Liver (tissue), 9 donors: ENCODE measurements around the gene CES1. TPM values are rescaled to one million over a fixed set of nuclear protein-coding genes. Genes with fewer than 3 reads are reported as not detected.

Experiments used
- DNase-seq: peaks from one replicate; pipeline ENCODE4 v3.0.0-alpha.2; 2017; ENCODE audit warnings: low spot score
- H3K27ac ChIP-seq, 2 donors: one replicate each; pipeline ENCODE4 v1.7.0; 2013; ENCODE audit warnings: inconsistent platforms in 2 of 2, low read length in 2 of 2, control low read depth in 1 of 2, low read depth in 1 of 2, mild to moderate bottlenecking in 1 of 2
- H3K27me3 ChIP-seq, 4 donors: one replicate each; pipeline versions ENCODE4 v1.6.1 to v1.7.0; 2013; ENCODE audit warnings: low read length in 3 of 4, inconsistent platforms in 1 of 4, mild to moderate bottlenecking in 1 of 4, moderate library complexity in 1 of 4; ENCODE audit not compliant: control insufficient read depth in 4 of 4, insufficient read depth in 4 of 4
- H3K36me3 ChIP-seq, 4 donors: one replicate each; pipeline versions ENCODE4 v1.6.1 to v1.7.0; 2013; ENCODE audit warnings: low read length in 3 of 4, mild to moderate bottlenecking in 3 of 4, low read depth in 1 of 4, moderate library complexity in 1 of 4; ENCODE audit not compliant: control insufficient read depth in 4 of 4, insufficient read depth in 3 of 4
- H3K4me1 ChIP-seq, 4 donors: one replicate each; pipeline versions ENCODE4 v1.6.1 to v1.7.0; 2013; ENCODE audit warnings: low read length in 3 of 4, mild to moderate bottlenecking in 3 of 4, moderate library complexity in 1 of 4; ENCODE audit not compliant: control insufficient read depth in 4 of 4, insufficient read depth in 4 of 4
- H3K4me3 ChIP-seq, 3 donors: one replicate each; pipeline versions ENCODE4 v1.6.1 to v1.7.0; 2013; ENCODE audit warnings: low read length in 3 of 3, control low read depth in 1 of 3, low read depth in 1 of 3, mild to moderate bottlenecking in 1 of 3
- H3K9ac ChIP-seq, 2 donors: one replicate each; pipeline ENCODE4 v1.7.0; 2013; ENCODE audit warnings: low read length in 2 of 2, mild to moderate bottlenecking in 2 of 2, moderate library complexity in 2 of 2, control low read depth in 1 of 2, low read depth in 1 of 2
- H3K9me3 ChIP-seq, 4 donors: one replicate each; pipeline versions ENCODE4 v1.6.1 to v1.7.0; 2013; ENCODE audit warnings: low read length in 3 of 4; ENCODE audit not compliant: control insufficient read depth in 4 of 4
- EGR1 ChIP-seq, 2 donors: IDR thresholded peaks; 2 replicates each; pipeline ENCODE4 v1.6.1; 2016 to 2018; ENCODE audit warnings: antibody characterized with exemption in 2 of 2, low read depth in 2 of 2
- FOXA1 ChIP-seq: IDR thresholded peaks from 2 replicates; pipeline ENCODE4 v1.6.1; 2016; ENCODE audit warnings: antibody characterized with exemption
- FOXA2 ChIP-seq: IDR thresholded peaks from 2 replicates; pipeline ENCODE4 v1.6.1; 2016; ENCODE audit warnings: antibody characterized with exemption
- GABPA ChIP-seq, 2 donors: IDR thresholded peaks in 1 of 2; conservative IDR thresholded peaks in 1 of 2; 2 replicates each; pipeline ENCODE4 v1.6.1; 2016; ENCODE audit warnings: antibody characterized with exemption in 2 of 2, mild to moderate bottlenecking in 1 of 2, moderate library complexity in 1 of 2
- HNF4A ChIP-seq, 2 donors: conservative IDR thresholded peaks; 2 replicates each; pipeline ENCODE4 v1.6.1; 2016; ENCODE audit warnings: antibody characterized with exemption in 2 of 2, mild to moderate bottlenecking in 2 of 2
- HNF4G ChIP-seq: IDR thresholded peaks from 2 replicates; pipeline ENCODE4 v1.6.1; 2016; ENCODE audit warnings: antibody characterized with exemption
- JUND ChIP-seq, 2 donors: IDR thresholded peaks; 2 replicates each; pipeline ENCODE4 v1.6.1; 2016; ENCODE audit warnings: antibody characterized with exemption in 2 of 2
- NR2F2 ChIP-seq: IDR thresholded peaks from 2 replicates; pipeline ENCODE4 v1.6.1; 2016; ENCODE audit warnings: antibody characterized with exemption
- RAD21 ChIP-seq, 2 donors: IDR thresholded peaks; 2 replicates each; pipeline ENCODE4 v1.6.1; 2016; ENCODE audit warnings: antibody characterized with exemption in 2 of 2, mild to moderate bottlenecking in 2 of 2
- RXRA ChIP-seq, 2 donors: IDR thresholded peaks; 2 replicates each; pipeline ENCODE4 v1.6.1; 2017 to 2018; ENCODE audit warnings: antibody characterized with exemption in 2 of 2, mild to moderate bottlenecking in 1 of 2
- SP1 ChIP-seq: IDR thresholded peaks from 2 replicates; pipeline ENCODE4 v1.6.1; 2018; ENCODE audit warnings: antibody characterized with exemption, mild to moderate bottlenecking
- TAF1 ChIP-seq: conservative IDR thresholded peaks from 2 replicates; pipeline ENCODE4 v1.6.1; 2016; ENCODE audit warnings: antibody characterized with exemption, mild to moderate bottlenecking
- YY1 ChIP-seq: IDR thresholded peaks from 2 replicates; pipeline ENCODE4 v1.6.1; 2016; ENCODE audit warnings: antibody characterized with exemption, mild to moderate bottlenecking
- WGBS: extraction: QIAGEN DNeasy Blood & Tissue Kit; methylation state at CpG from one replicate; pipeline ENCODE4 v1.1.7; 2013; 5-methylcytosine and 5-hydroxymethylcytosine counted together
- polyA plus RNA-seq, 2 donors: library from polyadenylated mRNA; stranded (reverse) in 1 of 2; unstranded in 1 of 2; fragments of 200-250 nt in 1 of 2; fragments of >200 nt in 1 of 2; fragmentation: Nextera tagmentation in 1 of 2; extraction: Ambion mirVana in 1 of 2; gene quantifications; one replicate each; pipeline versions ENCODE4 v1.2.1 to v1.2.3, GENCODE V29; 2013 to 2015
- total RNA-seq, 2 donors: library from RNA; depleted of rRNA; stranded (reverse); fragments of >200 nt; gene quantifications; one replicate each; pipeline ENCODE4 v1.2.3, GENCODE V29; 2014
- TF ChIP-seq, protein P1 (sequence below): IDR thresholded peaks from 2 replicates; pipeline ENCODE4 v1.6.1; 2016; ENCODE audit warnings: antibody characterized with exemption
- TF ChIP-seq, protein P2 (sequence below): IDR thresholded peaks from 2 replicates; pipeline ENCODE4 v1.6.1; 2016; ENCODE audit warnings: antibody characterized with exemption
- TF ChIP-seq, protein P3 (sequence below): IDR thresholded peaks from 2 replicates; pipeline ENCODE4 v1.6.1; 2016; ENCODE audit warnings: antibody characterized with exemption, mild to moderate bottlenecking
- donor health status: healthy.
- donor health status: healthy.
- donor health status: healthy.
- donor health status: healthy.
- donor health status: healthy.

CES1 gene
- total and polyA plus RNA-seq, 4 donors: 8.4 to 1,773 (median 546) TPM

DNA sequence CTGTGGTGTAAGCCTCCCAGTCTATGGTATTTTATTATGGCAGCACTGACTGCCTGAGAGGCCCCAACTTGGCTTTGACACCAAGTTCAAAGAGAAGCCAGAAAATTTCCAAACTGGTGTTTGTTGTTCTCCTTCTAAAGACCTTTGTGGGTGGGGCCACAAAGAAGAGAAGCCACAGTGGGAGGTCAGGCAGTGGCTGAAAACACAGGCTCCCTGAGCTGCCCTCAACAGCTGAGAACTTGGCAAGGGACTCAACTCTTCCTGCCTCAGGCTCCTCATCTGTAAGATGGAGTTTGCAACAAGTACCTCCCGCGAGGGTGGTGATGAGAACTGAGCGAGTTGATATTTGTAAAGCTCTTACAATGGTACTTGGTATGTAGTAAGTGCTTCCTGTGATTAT, 24.1 kb upstream of the CES1 start (continued):
- TF ChIP-seq, protein P1, sequence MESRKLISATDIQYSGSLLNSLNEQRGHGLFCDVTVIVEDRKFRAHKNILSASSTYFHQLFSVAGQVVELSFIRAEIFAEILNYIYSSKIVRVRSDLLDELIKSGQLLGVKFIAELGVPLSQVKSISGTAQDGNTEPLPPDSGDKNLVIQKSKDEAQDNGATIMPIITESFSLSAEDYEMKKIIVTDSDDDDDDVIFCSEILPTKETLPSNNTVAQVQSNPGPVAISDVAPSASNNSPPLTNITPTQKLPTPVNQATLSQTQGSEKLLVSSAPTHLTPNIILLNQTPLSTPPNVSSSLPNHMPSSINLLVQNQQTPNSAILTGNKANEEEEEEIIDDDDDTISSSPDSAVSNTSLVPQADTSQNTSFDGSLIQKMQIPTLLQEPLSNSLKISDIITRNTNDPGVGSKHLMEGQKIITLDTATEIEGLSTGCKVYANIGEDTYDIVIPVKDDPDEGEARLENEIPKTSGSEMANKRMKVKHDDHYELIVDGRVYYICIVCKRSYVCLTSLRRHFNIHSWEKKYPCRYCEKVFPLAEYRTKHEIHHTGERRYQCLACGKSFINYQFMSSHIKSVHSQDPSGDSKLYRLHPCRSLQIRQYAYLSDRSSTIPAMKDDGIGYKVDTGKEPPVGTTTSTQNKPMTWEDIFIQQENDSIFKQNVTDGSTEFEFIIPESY: no peak
- no peak for TF ChIP-seq JUND (IDR thresholded peaks at IDR 0.05)
- TF ChIP-seq GABPA (IDR thresholded peaks at IDR 0.05 in 1 of 2, conservative IDR thresholded peaks at IDR 0.05 in 1 of 2): no peak

DNA sequence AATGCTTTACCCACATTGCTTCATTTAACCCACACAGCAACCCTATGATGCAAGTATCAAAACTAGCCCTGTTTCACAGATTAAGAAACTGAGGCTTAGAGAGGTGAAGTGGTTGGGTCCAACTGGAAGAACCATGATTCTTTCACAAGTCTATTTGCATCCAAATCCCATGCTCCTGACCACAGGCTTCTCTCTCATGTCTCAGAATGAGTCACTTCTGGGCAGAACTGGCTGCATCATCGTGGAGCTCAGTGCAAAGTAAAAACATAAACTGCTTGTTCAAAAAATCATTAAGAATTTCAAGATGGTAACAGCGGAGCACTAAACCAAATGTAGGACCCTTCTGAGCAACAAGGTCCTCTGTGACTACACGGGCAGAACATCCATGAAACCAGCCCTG, 20.2 kb upstream of the CES1 start:
- WGBS: 83% methylated on average over 3 of the region's 3 CpGs
- H3K36me3 ChIP-seq: peaks cover 0 to 11% (median 3%) of the 10 kb centered on the region in 4 donors
- H3K9ac ChIP-seq: no peak overlapping the region
- no peaks in the 10 kb centered on the region for H3K27me3 ChIP-seq
- DNase-seq: no peak
- no peaks in the 10 kb centered on the region for H3K4me1 ChIP-seq
- TF ChIP-seq RAD21 (IDR thresholded peaks at IDR 0.05) (no peak), TAF1 (no peak), NR2F2 (no peak), HNF4G (no peak), YY1 (no peak), HNF4A (conservative IDR thresholded peaks at IDR 0.05) (no peak), SP1 (no peak), FOXA2 (no peak), JUND (IDR thresholded peaks at IDR 0.05) (no peak), GABPA (IDR thresholded peaks at IDR 0.05 in 1 of 2, conservative IDR thresholded peaks at IDR 0.05 in 1 of 2) (no peak)
- TF ChIP-seq, protein P2, sequence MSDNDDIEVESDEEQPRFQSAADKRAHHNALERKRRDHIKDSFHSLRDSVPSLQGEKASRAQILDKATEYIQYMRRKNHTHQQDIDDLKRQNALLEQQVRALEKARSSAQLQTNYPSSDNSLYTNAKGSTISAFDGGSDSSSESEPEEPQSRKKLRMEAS: no peak
- TF ChIP-seq, protein P1: no peak
- TF ChIP-seq, protein P3, sequence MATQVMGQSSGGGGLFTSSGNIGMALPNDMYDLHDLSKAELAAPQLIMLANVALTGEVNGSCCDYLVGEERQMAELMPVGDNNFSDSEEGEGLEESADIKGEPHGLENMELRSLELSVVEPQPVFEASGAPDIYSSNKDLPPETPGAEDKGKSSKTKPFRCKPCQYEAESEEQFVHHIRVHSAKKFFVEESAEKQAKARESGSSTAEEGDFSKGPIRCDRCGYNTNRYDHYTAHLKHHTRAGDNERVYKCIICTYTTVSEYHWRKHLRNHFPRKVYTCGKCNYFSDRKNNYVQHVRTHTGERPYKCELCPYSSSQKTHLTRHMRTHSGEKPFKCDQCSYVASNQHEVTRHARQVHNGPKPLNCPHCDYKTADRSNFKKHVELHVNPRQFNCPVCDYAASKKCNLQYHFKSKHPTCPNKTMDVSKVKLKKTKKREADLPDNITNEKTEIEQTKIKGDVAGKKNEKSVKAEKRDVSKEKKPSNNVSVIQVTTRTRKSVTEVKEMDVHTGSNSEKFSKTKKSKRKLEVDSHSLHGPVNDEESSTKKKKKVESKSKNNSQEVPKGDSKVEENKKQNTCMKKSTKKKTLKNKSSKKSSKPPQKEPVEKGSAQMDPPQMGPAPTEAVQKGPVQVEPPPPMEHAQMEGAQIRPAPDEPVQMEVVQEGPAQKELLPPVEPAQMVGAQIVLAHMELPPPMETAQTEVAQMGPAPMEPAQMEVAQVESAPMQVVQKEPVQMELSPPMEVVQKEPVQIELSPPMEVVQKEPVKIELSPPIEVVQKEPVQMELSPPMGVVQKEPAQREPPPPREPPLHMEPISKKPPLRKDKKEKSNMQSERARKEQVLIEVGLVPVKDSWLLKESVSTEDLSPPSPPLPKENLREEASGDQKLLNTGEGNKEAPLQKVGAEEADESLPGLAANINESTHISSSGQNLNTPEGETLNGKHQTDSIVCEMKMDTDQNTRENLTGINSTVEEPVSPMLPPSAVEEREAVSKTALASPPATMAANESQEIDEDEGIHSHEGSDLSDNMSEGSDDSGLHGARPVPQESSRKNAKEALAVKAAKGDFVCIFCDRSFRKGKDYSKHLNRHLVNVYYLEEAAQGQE: no peak
- H3K9me3 ChIP-seq: no peaks in the 10 kb centered on the region
- H3K27ac ChIP-seq: no peak overlapping the region
- no peak overlapping the region for H3K4me3 ChIP-seq

DNA sequence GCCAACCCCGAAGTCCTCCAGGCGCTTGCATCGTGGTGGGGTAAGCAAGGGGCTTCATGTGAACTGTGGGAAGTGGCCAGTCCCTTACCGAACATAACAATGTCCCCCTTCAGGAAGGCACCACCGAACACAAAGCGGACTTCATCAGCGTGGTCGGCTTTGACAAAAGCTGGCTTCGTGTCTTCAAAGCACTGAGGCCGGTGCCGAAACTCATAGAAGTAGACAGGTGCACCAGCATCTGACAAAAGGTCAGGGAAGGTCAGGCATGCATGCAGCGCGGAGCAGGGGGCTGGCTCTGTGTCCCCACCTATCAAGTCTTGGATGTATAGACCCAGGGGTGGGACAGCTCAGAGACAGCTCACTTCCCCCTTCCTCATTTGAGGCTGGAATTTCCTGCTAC, 16.6 kb upstream of the CES1 start:
- Histone ChIP-seq H3K36me3 (peaks cover 0 to 4% (median 0%) of the 10 kb centered on the region in 4 donors), H3K9ac (no peak overlapping the region), H3K4me3 (no peak overlapping the region), H3K9me3 (no peaks in the 10 kb centered on the region), H3K27ac (no peak overlapping the region), H3K27me3 (no peaks in the 10 kb centered on the region), H3K4me1 (no peaks in the 10 kb centered on the region)
- WGBS: 85% methylated on average over 13 of the region's 13 CpGs
- DNase-seq: no peak
- TF ChIP-seq JUND (IDR thresholded peaks at IDR 0.05) (no peak), RXRA (IDR thresholded peaks at IDR 0.05) (no peak), SP1 (no peak), HNF4A (conservative IDR thresholded peaks at IDR 0.05) (no peak), GABPA (IDR thresholded peaks at IDR 0.05 in 1 of 2, conservative IDR thresholded peaks at IDR 0.05 in 1 of 2) (no peak), FOXA2 (no peak), HNF4G (no peak), NR2F2 (no peak), FOXA1 (no peak), RAD21 (IDR thresholded peaks at IDR 0.05) (no peak), EGR1 (IDR thresholded peaks at IDR 0.05; ENCODE audit: low read depth in 2 of 2) (no peak), YY1 (no peak), TAF1 (no peak)
- TF ChIP-seq, protein P3: no peak
- TF ChIP-seq, protein P1: no peak
